GM18909 (cell line): ENCODE results near the gene MTCH2.
A peak's percentile ranks its signal among the peaks of the same experiment; 100 is the strongest.
"Not testable (repeated sequence)": the region's sequence is repeated elsewhere in the genome, so short reads cannot be mapped to it uniquely, and the experiment has no call there.

Experiments
- ATAC-seq: cut with Tn5 transposase; IDR thresholded peaks from one replicate; pipeline ENCODE4 v1.9.1; 2021; ENCODE audit warnings: mild to moderate bottlenecking; ENCODE audit not compliant: unreplicated experiment, poor library complexity

MTCH2 gene

DNA sequence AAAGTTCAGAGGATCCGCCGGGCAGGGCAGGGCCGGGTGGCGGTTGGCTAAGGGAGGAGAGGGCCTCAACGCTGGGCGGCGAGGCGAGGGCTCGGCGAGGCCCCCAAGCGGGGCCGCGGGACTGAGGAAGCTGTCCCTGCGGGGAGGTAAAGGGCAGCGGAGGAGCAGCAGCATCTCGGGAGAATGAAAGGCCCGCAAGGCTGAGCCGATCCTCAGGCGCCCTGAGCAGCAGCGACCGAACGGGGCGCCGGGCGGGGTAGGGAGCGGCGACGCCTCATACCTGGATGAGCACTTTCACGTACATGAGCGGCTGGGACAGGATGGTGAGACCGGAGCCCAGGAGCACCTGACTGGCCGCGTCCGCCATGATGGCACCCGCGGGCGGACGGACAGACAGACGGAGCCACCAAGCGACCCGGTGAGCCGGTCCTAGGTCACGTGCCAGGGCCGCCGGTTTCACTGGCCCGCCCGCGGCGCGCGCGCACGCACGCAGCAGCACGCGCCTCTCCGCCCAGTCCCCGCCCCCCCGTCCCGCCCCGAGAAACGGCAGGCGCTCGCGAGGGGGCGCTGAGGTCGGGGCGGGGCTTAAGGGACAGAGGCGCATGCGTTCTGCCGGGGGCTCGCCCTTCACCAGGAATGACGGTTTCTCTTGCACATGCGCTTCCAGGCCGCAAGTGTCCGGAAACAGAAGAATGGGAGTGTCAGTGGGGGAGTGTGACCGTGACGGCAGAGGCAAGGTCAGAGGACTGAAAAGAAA, at the start of gene MTCH2:
MTCH2 (minus strand) TSS at position 461 of the 757 bp plus-strand sequence; CDS start at position 367, 94 bp downstream.
- peak; percentile 92 for ATAC-seq

DNA sequence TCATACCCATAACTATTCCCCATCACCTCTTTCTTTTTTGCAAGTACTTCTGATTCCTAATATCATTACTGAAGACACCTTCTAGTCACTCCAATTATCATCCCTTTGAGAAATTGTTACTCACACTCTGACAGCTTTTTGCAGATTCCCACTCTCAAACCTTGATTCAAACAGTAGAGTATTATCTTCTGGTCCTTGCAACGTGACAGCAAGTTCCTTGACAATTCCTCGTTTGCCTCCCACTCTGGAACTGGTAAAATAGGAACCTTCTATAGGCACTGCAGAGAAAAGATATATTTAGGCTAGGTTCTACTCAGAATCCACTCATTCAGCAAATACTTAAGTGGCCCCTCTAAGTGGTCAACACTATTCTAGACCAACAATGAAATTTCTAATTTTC, 49.6 kb upstream of the MTCH2 start:
- ATAC-seq: no peak

DNA sequence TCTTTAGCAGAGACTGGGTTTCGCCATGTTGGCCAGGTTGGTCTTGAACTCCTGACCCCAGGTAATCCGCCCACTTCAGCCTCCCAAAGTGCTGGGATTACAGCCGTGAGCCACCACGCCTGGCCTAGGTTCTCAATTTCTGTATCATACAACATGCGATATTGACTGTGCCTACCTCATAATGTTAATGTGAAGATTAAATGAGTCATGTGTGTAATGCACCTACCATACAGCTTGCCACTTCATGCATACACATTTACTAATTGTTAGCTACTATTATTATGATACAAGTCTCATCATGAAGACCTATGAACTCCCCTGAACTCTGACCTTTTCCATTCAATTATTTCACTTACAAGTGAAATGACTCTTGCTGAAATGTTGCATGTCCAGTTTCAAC, 47.1 kb upstream of the MTCH2 start:
- ATAC-seq: no peak

DNA sequence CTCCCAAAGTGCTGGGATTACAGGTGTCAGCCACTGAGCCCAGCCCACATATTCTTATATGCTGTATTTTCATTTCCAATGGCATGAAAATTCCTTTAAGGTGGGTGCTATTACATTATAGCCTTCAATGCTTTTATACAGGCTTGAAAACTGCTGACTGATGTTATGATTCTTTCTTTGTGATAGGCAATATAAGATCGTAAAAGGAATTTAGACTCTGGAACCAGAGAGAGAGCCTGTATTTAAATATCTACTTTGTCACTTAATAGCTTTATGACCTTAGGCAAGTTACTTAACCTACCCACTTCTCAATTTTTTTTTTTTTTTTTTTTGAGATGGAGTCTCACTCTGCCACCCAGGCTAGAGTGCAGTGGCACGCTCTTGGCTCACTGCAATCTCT, 46.6 kb upstream of the MTCH2 start:
- ATAC-seq: no peak

DNA sequence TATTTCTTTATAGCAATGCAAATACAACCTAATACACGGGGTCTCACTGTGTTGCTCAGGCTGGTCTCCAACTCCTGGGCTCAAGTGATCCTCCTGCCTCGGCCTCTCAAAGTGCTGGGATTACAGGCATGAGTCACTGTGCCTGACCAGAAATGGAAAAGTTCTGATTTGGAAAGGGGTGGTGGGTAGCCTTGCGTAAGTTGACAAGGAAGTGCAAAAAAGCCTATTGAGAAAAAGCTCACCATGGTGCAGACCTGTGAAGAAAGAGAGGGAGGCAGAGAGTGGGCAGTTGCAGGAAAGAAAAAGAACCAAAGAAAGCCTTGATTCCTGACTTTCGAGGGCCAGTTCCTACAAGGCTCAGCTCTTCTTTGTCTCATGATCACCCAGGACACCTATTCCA, 45.8 kb upstream of the MTCH2 start:
- ATAC-seq: no peak

DNA sequence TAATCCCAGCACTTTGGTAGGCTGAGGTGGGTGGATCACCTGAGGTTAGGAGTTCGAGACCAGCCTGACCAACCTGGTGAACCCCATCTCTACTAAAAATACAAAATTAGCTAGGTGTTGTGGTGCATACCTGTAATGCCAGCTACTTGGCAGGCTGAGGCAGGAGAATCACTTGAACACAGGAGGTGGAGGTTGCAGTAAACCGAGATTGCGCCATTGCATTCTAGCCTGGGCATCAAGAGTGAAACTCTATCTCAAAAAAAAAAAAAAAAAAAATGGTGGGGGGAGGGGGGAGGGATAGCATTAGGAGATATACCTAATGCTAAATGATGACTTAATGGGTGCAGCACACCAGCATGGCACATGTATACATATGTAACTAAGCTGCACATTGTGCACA, 44.3 kb upstream of the MTCH2 start:
- not testable (repeated sequence) for ATAC-seq

DNA sequence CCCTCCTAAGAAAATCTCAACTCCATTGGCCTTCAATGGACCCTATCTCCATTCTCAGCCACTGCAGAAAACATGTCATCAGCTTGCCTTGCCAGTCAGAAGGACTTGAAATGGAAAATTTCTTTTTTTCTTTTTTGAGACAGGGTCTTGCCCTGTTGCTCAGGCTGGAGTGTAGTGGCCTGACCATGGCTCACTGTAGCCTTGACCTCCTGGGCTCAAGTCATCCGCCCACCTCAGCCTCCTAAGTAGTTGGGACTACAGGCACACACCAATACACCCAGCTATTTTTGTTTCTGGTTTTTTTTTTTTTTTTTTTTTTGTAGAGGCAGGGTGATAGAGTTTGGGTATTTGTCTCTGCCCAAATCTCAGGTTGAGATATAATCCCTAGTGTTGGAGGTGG, 43.8 kb upstream of the MTCH2 start:
- ATAC-seq: no peak

DNA sequence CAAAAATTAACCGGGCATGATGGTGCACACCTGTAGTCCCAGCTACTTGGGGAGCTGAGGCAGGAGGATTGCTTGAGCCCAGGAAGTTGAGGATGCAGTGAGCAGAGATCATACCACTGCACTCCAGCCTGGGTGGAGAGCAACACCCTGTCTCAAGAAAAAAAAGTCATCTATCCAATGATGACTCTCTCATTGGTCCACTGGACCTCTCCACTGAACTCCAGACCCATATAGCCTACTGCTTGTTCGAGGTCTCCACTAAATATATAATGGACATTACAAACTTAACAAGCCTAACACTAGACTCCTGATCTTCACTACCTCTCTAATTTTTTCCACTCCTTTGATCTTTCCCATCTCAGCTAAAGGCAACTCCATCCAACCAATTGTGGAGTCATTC, 33.5 kb upstream of the MTCH2 start:
- no peak for ATAC-seq

DNA sequence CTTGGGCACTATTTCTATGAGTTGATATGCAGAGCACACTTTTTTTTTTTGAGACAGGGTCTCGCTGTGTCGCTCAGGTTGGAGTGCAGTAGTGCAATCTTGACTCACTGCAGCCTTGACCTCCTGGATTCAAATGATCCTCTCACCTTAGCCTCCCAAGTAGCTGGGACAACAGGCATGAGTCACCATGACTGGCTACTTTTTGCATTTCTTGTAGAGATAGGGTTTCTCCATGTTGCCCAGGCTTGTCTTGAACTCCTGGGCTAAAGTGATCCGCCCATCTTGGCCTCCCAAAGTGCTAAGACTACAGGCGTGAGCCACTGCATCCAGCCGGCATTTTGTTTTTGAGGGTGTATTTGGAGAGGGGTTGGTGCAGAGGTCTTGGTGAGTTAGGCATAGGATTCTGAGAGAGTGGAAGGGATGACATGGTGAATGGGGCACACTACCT, 29.9 kb upstream of the MTCH2 start:
- no peak for ATAC-seq

DNA sequence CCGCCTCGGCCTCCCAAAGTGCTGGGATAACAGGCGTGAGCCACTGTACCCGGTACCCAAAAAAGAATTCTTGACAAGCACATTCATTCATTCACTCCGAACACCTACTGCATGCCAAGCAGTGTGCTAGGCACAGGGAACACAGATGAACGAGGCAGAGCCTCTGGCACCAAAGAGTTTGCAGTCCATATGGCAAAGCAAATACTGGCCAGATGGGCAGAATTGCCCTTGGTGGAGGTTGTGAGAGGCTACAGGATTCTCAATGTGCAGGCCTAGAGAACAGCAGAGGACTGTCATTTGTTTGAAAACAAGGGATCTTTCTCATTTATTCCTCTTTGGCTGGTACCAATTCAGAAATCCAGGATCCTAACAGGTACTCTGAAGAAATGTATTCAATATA, 27.5 kb upstream of the MTCH2 start:
- ATAC-seq: no peak

DNA sequence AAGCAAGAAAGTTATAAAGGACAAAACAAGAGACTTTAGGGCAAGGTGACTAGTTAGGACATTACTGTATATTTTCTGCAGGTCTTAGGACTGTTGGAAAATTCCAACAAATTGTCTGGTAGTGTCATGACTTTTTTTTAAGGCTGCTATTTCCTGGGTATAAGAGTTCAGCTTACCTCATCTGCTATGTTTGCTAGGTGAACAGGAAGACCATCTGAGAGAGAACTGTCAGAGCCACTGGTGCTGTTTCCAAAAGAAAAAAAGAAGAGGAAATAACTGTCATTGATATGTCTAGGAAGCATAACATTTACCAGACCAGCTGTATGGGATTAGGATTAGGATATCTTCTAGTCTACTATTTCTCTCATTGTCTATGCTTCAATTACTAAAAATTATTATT, 26.3 kb upstream of the MTCH2 start:
- ATAC-seq: no peak

DNA sequence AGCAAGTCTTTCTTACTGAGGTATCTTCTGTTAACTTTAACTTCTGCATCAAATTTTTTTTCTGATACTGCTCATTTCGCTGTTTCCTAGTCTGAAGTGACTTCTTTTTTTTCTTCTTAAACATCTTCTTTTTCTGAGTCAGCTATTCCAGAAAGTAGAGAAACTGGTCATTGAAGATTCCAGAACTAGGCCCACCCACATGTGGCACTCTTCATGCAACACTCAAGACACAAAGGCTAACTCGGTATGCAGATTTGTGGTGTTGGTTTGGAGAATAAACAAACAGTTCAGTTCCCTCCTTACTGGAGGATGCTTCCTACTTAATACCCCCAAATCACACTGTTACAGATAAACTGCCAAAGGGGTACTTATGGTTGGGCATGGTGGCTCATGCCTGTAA, 25.2 kb upstream of the MTCH2 start:
- ATAC-seq: no peak

DNA sequence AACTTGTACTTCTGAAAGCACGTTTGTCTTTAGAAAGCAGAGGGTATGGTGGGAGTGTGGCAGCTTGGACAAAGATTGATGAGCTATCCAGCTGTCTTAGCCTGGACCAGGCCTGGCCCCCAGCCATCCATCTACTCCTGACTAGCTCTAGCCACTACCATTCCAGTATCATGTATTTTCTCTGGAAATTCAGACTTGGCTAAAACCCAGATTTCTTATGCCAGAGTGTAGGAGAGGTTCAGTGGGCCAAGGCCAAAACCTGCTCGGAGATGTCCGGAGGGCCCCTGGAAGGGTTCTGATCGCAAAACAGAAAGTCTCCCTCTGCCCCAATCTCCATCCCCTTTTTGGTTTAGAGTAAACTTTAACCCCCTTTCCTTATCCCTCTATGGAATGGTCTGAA, 24.8 kb upstream of the MTCH2 start:
- ATAC-seq: no peak

DNA sequence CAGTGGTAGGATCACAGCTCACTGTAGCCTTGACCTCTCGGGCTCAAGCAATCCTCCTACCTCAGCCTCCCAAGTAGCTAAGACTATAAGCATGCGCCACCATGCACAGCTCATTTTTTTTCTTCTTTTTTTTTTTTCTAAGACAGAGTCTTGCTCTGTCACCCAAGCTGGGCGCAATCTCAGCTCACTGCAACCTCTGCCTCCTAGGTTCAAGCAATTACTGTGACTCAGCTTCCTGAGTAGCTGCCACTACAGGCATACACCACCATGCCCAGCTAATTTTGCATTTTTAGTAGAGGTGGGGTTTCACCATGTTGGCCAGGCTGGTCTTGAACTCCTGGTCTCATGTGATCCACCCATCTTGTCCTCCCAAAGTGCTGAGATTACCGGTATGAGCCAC, 22.6 kb upstream of the MTCH2 start:
- not testable (repeated sequence) for ATAC-seq

DNA sequence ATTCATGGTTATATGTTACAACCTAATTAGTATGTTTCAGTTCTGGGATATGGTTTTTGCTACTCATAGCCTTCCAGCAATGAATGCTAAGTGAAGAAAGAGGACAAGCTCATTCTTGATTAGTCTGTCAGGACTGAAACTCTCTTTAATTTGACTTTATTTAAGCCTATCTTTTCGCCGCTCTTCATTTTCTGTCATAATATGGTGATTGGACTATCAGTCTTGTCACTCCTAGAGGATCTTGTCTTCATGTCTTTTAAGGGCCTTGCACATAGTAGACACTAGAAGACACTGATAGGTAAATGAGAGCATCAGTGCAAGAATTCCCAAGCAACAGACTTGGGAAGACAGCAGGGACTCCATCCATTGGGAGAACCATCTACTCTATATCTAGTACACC, 18.9 kb upstream of the MTCH2 start:
- no peak for ATAC-seq

DNA sequence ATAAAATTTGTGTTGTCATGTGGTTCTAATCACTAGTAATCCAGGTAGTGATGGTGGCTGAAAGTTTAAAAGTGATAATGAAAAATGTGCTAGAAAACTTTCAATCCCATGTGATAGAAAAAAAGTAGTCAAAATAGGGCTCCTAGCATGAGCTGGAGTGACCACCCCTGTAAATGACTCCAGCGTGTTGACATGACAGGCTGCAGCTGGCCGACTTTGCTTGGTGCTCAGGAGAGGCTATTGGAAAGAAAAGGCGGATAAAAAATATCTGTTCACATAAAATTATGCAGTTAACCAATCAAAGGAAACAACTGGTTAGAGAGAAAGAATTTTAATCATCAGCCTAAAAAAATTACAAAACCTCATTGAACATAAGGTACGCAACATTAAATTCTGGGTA, 16.9 kb upstream of the MTCH2 start:
- ATAC-seq: no peak

DNA sequence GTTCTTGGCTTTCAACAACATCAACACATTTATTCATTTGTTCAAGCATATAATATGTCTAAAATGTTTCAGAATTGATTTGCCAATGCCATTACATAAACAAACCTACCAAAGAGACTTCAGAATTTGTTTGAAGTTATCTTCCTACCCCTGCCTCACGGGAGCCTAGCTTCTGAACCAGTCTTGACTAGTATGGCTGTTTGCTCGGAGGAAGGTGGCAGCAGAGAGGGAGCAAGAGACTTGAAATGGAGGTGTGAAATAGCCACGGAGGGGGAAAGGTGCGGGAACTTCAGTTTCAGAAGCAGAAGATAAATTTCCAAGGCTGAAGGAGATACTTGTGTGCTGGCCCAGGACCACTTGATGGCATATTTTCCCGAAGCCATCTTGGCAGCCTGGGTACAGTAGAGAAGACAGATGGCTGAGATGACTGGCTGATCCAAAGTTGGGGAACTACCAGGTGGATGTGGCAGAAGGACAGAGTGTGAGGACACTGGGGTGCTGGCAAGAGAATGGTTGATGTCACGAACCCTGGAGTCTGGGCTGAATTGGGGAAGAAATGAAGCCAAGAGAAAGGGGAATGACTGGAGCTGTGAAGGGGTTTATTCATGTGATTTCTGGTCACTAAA, 14.0 kb upstream of the MTCH2 start:
- ATAC-seq: no peak

DNA sequence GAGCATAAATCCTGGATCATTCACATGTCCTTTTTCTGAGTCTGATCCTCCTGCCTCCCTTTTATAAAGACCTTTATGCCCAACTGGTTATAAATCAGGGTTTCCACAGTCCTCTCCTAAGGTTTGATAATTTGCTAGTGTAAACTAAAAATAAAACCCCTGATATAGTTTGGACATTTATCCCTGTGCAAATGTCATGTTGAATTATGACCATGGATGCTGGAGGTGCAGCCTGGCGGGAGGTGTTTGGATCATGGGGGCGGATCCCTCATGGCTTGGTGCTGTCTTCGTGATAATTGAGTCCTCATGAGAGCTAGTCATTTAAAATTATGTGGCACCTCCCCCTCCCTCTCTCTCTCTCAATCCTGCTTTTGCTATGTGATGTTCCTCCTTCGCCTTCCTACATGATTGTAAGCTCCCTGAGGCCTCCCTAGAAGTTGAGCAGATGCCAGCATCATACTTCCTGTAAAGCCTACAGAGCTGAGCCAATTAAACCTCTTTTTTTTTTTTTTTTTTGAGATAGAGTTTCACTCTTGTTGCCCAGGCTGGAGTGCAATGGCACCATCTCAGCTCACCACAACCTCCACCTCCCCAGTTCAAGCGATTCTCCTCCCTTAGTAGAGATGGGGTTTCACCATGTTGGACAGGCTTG, 9.6 kb upstream of the MTCH2 start:
- no peak for ATAC-seq

DNA sequence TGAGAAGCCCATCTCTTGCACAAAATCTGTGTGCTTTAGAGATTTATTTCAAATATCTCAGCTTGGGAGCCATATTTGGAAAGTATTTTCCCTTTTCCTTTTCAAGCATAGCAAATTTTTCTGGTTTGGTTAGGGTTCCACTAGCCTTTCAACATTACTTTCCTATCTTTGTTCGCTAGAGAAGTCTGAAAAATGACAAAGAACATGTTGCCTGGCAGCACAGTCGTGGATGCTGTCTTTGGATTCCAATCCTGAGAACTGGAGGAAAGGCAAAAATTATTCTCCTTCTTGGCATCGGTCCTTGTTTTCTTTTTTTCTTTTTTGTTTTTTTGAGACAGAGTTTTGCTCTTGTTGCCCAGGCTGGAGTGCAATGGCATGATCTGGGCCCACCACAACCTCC, 6.9 kb upstream of the MTCH2 start:
- no peak for ATAC-seq

DNA sequence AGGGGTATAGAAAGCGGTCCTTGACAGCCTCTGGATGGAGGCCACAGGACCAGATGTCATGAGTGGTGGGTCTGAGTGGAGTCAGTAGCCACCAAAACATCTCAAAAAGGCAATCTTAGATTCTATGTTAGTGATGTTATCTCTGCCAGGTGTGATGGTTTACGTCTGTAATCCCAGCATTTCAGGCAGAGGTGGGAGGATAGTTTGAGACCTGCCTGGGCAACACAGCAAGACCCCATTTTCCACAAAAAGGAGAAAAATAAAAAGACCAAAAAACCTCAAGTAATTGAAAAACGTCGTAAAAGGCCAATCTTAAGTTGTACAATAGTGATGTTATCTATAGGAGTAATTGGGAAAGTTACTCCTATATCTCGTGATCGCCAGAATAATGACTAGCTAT, 3.7 kb upstream of the MTCH2 start:
- no peak for ATAC-seq

DNA sequence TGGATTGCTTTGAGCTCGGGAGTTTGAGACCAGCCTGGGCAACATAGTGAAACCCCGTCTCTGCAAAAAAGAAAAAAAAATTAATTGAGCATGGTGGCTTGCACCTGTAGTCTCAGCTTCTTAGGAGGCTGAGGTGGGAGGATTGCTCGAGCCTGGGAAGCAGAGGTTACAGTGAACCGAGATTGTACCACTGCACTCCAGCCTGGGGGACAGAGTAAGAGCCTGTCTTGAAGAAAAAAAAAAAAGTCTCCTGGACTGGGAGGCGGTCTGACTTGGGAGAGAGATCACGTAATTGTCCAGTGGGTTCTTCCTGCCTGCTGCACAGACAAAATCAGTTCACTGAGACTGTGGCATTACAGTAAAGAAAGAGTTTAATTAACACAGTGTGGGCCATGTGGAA, 3.1 kb upstream of the MTCH2 start:
- ATAC-seq: no peak
